Endothelial cell of umbilical vein (primary cell): ENCODE measurements around the gene CFAP100. TPM values are rescaled to one million over a fixed set of nuclear protein-coding genes. Genes with fewer than 3 reads are reported as not detected.

Source experiments
- BruUV-seq: library from RNA; stranded (reverse); fragments of 400-500 nt; replicated peaks from 2 replicates; lab custom pipeline; 2021; lab: Mats Ljungman, UMichigan
- CTCF ChIA-PET: fragments of 300-600, 350-600 bp; sonication (Branson Sonifier 250); formaldehyde crosslinking; loops from one replicate; lab custom pipeline; 2021; ENCODE audit warnings: antibody characterized with exemption, inconsistent platforms; lab: Charles Lee
- POLR2A ChIA-PET: fragments of 300-600, 350-600 bp; sonication (Branson Sonifier 250); formaldehyde crosslinking; loops from one replicate; lab custom pipeline; 2021; ENCODE audit warnings: antibody characterized with exemption, inconsistent platforms; lab: Charles Lee
- DNase-seq: peaks from one replicate; pipeline ENCODE4 v3.0.0-alpha.2; 2011; ENCODE audit warnings: low read depth, low spot score
- FAIRE-seq: peaks from 2 replicates; lab custom pipeline; 2011; peaks lifted over from hg19 to GRCh38; lab: Jason Lieb, UNC
- H2AFZ ChIP-seq: 2 replicates; pipeline ENCODE4 v1.6.0; 2012; ENCODE audit warnings: low read depth, low read length, control low read depth, inconsistent platforms
- H3K27ac ChIP-seq: 2 replicates; pipeline ENCODE4 v1.5.1; 2011; ENCODE audit warnings: low read depth, mild to moderate bottlenecking, control low read depth, low read length, moderate library complexity; ENCODE audit not compliant: insufficient read depth
- H3K27me3 ChIP-seq, 2 experiments: 2 replicates each; pipeline versions ENCODE4 v1.6.0 to v1.6.1; 2011; ENCODE audit warnings: low read length in 2 of 2, mixed read lengths in 1 of 2; ENCODE audit not compliant: control insufficient read depth in 2 of 2, insufficient read depth in 2 of 2
- H3K36me3 ChIP-seq, 2 experiments: 2 replicates in 1 of 2; 3 replicates in 1 of 2; pipeline ENCODE4 v1.5.1; 2011; ENCODE audit warnings: low read length in 2 of 2, mild to moderate bottlenecking in 1 of 2, moderate library complexity in 1 of 2; ENCODE audit not compliant: control insufficient read depth in 2 of 2, insufficient read depth in 2 of 2; ENCODE audit errors: extremely low read depth in 1 of 2
- H3K4me1 ChIP-seq: 3 replicates; pipeline ENCODE4 v1.5.1; 2011; ENCODE audit warnings: mild to moderate bottlenecking, low read length; ENCODE audit not compliant: control insufficient read depth, insufficient read depth; ENCODE audit errors: extremely low read depth
- H3K4me2 ChIP-seq: 2 replicates; pipeline ENCODE4 v1.6.1; 2011; ENCODE audit warnings: low read length, control low read depth, mixed read lengths; ENCODE audit not compliant: insufficient read depth
- H3K4me3 ChIP-seq, 3 experiments: fragments of 200-600 bp in 1 of 3; sonication (generic), shearing (Covaris generic) in 1 of 3; replicated peaks in 1 of 3; 2 replicates each; pipeline ENCODE4 v1.5.1; 2011 to 2016; ENCODE audit warnings: control low read depth in 3 of 3, low read length in 3 of 3, mild to moderate bottlenecking in 2 of 3, inconsistent platforms in 1 of 3, low read depth in 1 of 3, moderate library complexity in 1 of 3; ENCODE audit not compliant: insufficient read depth in 1 of 3
- H3K79me2 ChIP-seq: 2 replicates; pipeline ENCODE4 v1.6.0; 2012; ENCODE audit warnings: low read length, inconsistent platforms; ENCODE audit not compliant: control insufficient read depth, insufficient read depth
- H3K9ac ChIP-seq: replicated peaks from 2 replicates; pipeline ENCODE3; 2011; ENCODE audit warnings: low read length, control low read depth; ENCODE audit not compliant: insufficient read depth; ENCODE audit errors: extremely low read depth
- H3K9me1 ChIP-seq: replicated peaks from 3 replicates; pipeline ENCODE4 v1.6.0; 2011; ENCODE audit warnings: mild to moderate bottlenecking, low read length; ENCODE audit not compliant: control insufficient read depth, insufficient read depth; ENCODE audit errors: extremely low read depth
- H3K9me3 ChIP-seq: replicated peaks from 2 replicates; pipeline ENCODE4 v1.5.1; 2012; ENCODE audit warnings: low read length, inconsistent platforms; ENCODE audit not compliant: control insufficient read depth, insufficient read depth
- H4K20me1 ChIP-seq: replicated peaks from 2 replicates; pipeline ENCODE3; 2011; ENCODE audit warnings: mild to moderate bottlenecking, low read length; ENCODE audit not compliant: control insufficient read depth, insufficient read depth; ENCODE audit errors: extremely low read depth
- CTCF ChIP-seq, 2 donors: IDR thresholded peaks; 1 replicate in 1 of 2; 2 replicates in 1 of 2; pipeline ENCODE4 v1.5.1; 2011; ENCODE audit warnings: low read length in 2 of 2, mild to moderate bottlenecking in 2 of 2, moderate library complexity in 2 of 2, control low read depth in 1 of 2, inconsistent platforms in 1 of 2, low read depth in 1 of 2; ENCODE audit not compliant: insufficient read depth in 1 of 2; ENCODE audit errors: extremely low read depth in 1 of 2
- EZH2 ChIP-seq: IDR thresholded peaks from 2 replicates; pipeline ENCODE4 v1.6.1; 2012; ENCODE audit warnings: borderline replicate concordance, low read depth, mild to moderate bottlenecking, moderate library complexity, low read length, inconsistent platforms; ENCODE audit not compliant: severe bottlenecking
- FOS ChIP-seq: IDR thresholded peaks from 2 replicates; pipeline ENCODE4 v1.6.1; 2011; ENCODE audit warnings: mild to moderate bottlenecking, low read length, moderate library complexity, borderline replicate concordance; ENCODE audit not compliant: insufficient read depth
- MAX ChIP-seq: IDR thresholded peaks from 2 replicates; pipeline ENCODE4 v1.6.1; 2011; ENCODE audit not compliant: insufficient read depth, insufficient read length
- MYC ChIP-seq: IDR thresholded peaks from one replicate; pipeline ENCODE4 v1.6.1; 2011; ENCODE audit warnings: mild to moderate bottlenecking, low read depth, low read length
- POLR2A ChIP-seq: IDR thresholded peaks from 2 replicates; pipeline ENCODE4 v1.6.1; 2012; ENCODE audit warnings: low read depth, mild to moderate bottlenecking, control low read depth, low read length
- POLR2AphosphoS5 ChIP-seq: IDR thresholded peaks from 2 replicates; pipeline ENCODE4 v1.6.1; 2012; ENCODE audit warnings: low read depth, mild to moderate bottlenecking, control low read depth, low read length, moderate library complexity; ENCODE audit not compliant: insufficient read depth
- dilution Hi-C: fragments of 300-500 bp; cut with MboI; formaldehyde crosslinking; loops from one replicate; pipeline ENCODE4 v1.15.0; 2019; ENCODE audit warnings: low sequenced_read_pairs; ENCODE audit not compliant: extremely low pct_ligation_motif_present
- intact Hi-C: fragments of 100-400 bp; cut with micrococcal nuclease; formaldehyde crosslinking; loops from one replicate; pipeline ENCODE4 v1.10.0; 2022
- polyA plus RNA-seq, 4 experiments: library from polyadenylated mRNA; depleted of rRNA in 3 of 4; stranded (reverse) in 3 of 4; unstranded in 1 of 4; fragments of >200 nt; gene quantifications; 2 replicates each; pipeline versions ENCODE4 v1.2.1 to v1.2.3, GENCODE V29; 2011 to 2012; ENCODE audit warnings: missing spikeins in 1 of 4
- total RNA-seq: library from RNA; stranded (reverse); gene quantifications from 2 replicates; pipeline ENCODE4 v1.2.3, GENCODE V29; 2021

The CFAP100 gene
- total and polyA plus RNA-seq, 2 donors (not counting 3 experiments of a cell fraction or from before 2014, with no cell fraction given) = not detected

- Histone ChIP-seq H2AFZ (no peak overlapping the region), H3K4me3 (no peak overlapping the region), H3K27me3 (no peaks in the 10 kb centered on the region), H3K27ac (no peak overlapping the region), H3K9ac (no peak overlapping the region), H3K4me1 (no peaks in the 10 kb centered on the region), H3K4me2 (no peak overlapping the region), H3K9me3 (no peaks in the 10 kb centered on the region), H3K36me3 (peaks cover 25 to 45% of the 10 kb centered on the region in 2 experiments), H3K79me2 (peaks cover 13% of the 10 kb centered on the region), H3K9me1 (no peaks in the 10 kb centered on the region), H4K20me1 (no peaks in the 10 kb centered on the region)
- DNase-seq (no peak), FAIRE-seq (no peak)
- no peak for TF ChIP-seq FOS
- no peak for TF ChIP-seq CTCF (IDR thresholded peaks at IDR 0.05; ENCODE audit: extremely low read depth in 1 of 2, insufficient read depth in 1 of 2, low read depth in 1 of 2, low read length in 2 of 2)
- TF ChIP-seq POLR2AphosphoS5 = no peak
- no peak for TF ChIP-seq MYC
- no peak for TF ChIP-seq EZH2
- TF ChIP-seq MAX = no peak
- no peak for TF ChIP-seq POLR2A
- POLR2A ChIA-PET = no interaction called here
- dilution Hi-C loops = no loop called here
- intact Hi-C loops = no loop called here
- CTCF ChIA-PET = interaction anchor here (1.6 kb wide), 1 partner anchor 12 kb away, joined by 6 read pairs; no protein-coding TSS in a partner anchor
- no TSS peak for BruUV-seq
Measured at GRCh38 chr3:126460381-126460780, 65.7 kb downstream of the CFAP100 start.
